ENCODE measurements around the gene GNPDA1. TPM values are rescaled to one million over a fixed set of nuclear protein-coding genes. Genes with fewer than 3 reads are reported as not detected.
"Not testable (repeated sequence)": the region's sequence is repeated elsewhere in the genome, so short reads cannot be mapped to it uniquely, and the experiment has no call there.

The GNPDA1 gene
- polyA plus RNA-seq, 1 of the 3 experiments (the other 2 are of a cell fraction), result 23.9 TPM

DNA sequence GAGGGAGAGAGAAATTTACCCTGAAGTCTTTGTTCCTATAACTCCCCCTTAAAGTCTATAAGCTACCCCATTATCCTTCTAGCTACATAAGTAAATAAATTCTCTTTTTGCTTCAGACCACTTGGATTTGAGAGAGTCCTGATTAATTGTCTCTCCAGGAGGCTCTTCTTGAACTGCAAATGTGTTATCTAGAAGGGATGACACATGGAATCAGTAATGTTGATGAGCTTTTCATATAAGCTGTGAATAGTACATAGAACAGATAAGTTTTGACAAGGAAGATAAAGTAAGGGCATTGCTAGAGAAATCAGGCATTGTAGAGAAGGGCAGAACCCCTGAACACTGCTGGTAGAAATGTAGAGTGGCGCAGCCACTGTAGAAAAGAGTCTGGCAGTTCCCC, 42.5 kb upstream of the GNPDA1 start:
- H2AFZ ChIP-seq (ENCODE audit: low read depth), result no peak overlapping the region
- no peaks in the 10 kb centered on the region for H3K27me3 ChIP-seq (ENCODE audit: insufficient read depth)
- H3K27ac ChIP-seq (ENCODE audit: low read depth in 2 of 2, low read length in 1 of 2), result no peak overlapping the region; a peak in 1 of 4 replicates
- no peaks in the 10 kb centered on the region for H3K79me2 ChIP-seq (ENCODE audit: insufficient read depth)
- no peak overlapping the region for H3K4me2 ChIP-seq
- no peaks in the 10 kb centered on the region for H3K9me3 ChIP-seq
- DNase-seq, result no peak
- H3K4me1 ChIP-seq (ENCODE audit: control insufficient read depth in 1 of 2, insufficient read depth in 2 of 2, low read depth in 1 of 2, low read length in 1 of 2), result peaks cover 25 to 34% of the 10 kb centered on the region in 2 experiments
- ChIA-PET POLR2A (no interaction called here), CTCF (interaction anchor here (1.2 kb wide), 1 partner anchor 14 kb away, joined by 4 read pairs; no protein-coding TSS in a partner anchor)
- no peaks in the 10 kb centered on the region for H3K9me2 ChIP-seq
- no peak overlapping the region for H3K4me3 ChIP-seq (ENCODE audit: low read depth in 2 of 2, low read length in 1 of 2)
- H3K36me3 ChIP-seq (replicated peaks in 1 of 2; ENCODE audit: control insufficient read depth in 1 of 2, insufficient read depth in 2 of 2, low read length in 1 of 2), result no peaks in the 10 kb centered on the region
- 100% methylated on average over 1 of the region's 1 CpG for WGBS (ENCODE audit: low lambda C conversion rate)
- TF ChIP-seq TCF12 (IDR thresholded peaks at IDR 0.05) (no peak), MEF2A (IDR thresholded peaks at IDR 0.05; ENCODE audit: borderline replicate concordance, low read depth) (no peak), IRF3 (IDR thresholded peaks at IDR 0.05; ENCODE audit: low read depth, low read length) (no peak), MXI1 (IDR thresholded peaks at IDR 0.05; ENCODE audit: low read depth, low read length) (no peak), SIN3A (IDR thresholded peaks at IDR 0.05; ENCODE audit: borderline replicate concordance, low read depth, low read length) (no peak), PBX3 (IDR thresholded peaks at IDR 0.05) (no peak)
- no peak overlapping the region for H3K9ac ChIP-seq
- H4K20me1 ChIP-seq (ENCODE audit: insufficient read depth), result no peaks in the 10 kb centered on the region
- peaks cover 23% of the 10 kb centered on the region for H3F3A ChIP-seq (replicated peaks; ENCODE audit: insufficient read depth)

DNA sequence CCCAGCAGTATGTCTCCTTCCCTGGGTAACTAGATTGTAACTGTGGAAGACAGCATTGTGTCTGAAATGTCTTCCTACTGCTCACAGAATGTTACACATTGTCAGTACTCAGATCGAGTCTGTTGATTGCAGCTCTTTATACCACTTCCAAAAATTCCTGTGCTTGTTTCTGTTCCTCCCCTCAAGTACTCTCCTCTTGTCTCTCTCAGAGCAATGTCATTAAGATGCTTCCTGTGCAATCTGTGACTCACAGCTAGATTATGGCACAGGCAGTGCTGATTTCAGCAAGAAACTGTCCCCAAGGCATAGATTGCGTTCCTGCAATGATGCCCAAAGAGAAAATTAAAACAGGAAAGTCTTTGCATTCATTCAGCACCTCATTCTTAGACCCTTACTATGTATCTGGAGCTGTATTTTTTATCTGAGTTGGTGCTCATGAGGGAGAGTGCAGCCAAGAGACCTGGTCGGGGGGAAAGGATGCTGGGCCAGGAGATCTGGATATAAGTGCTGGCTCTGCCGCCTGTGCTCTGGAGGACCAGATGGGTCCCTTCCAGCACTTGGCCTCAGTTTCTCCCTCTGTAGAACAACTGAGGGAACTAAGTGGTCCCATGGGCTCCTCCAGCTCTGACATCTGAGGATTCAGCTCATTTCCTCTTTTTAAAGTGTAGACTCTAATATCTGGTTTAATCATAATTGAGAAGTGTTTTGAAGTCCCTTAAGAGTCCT, 40.8 kb upstream of the GNPDA1 start:
- Histone ChIP-seq H3K27me3 (ENCODE audit: insufficient read depth) (no peaks in the 10 kb centered on the region), H2AFZ (ENCODE audit: low read depth) (peak overlapping the region; percentile 9), H3K27ac (ENCODE audit: low read depth in 2 of 2, low read length in 1 of 2) (peak overlapping the region; percentile 9 to 13; a peak in 1 of 4 replicates), H3K9me2 (no peaks in the 10 kb centered on the region), H3K36me3 (replicated peaks in 1 of 2; ENCODE audit: control insufficient read depth in 1 of 2, insufficient read depth in 2 of 2, low read length in 1 of 2) (no peaks in the 10 kb centered on the region), H3K79me2 (ENCODE audit: insufficient read depth) (no peaks in the 10 kb centered on the region), H3K4me1 (ENCODE audit: control insufficient read depth in 1 of 2, insufficient read depth in 2 of 2, low read depth in 1 of 2, low read length in 1 of 2) (peaks cover 20 to 34% of the 10 kb centered on the region in 2 experiments), H3F3A (replicated peaks; ENCODE audit: insufficient read depth) (peaks cover 18% of the 10 kb centered on the region), H3K4me3 (ENCODE audit: low read depth in 2 of 2, low read length in 1 of 2) (no peak overlapping the region), H4K20me1 (ENCODE audit: insufficient read depth) (no peaks in the 10 kb centered on the region), H3K9me3 (no peaks in the 10 kb centered on the region), H3K9ac (no peak overlapping the region), H3K4me2 (no peak overlapping the region)
- TF ChIP-seq FOSL2 (IDR thresholded peaks at IDR 0.05; ENCODE audit: borderline replicate concordance, low read depth) (peak; percentile 40; the same call in 1 of the 2 replicates), MXI1 (IDR thresholded peaks at IDR 0.05; ENCODE audit: low read depth, low read length) (no peak), JUND (IDR thresholded peaks at IDR 0.05) (peak; percentile 16; the same call in 1 of the 2 replicates)
- no peak for DNase-seq
- ChIA-PET CTCF (interaction anchor here (0.8 to 2.1 kb wide), 5 partner anchors 39 to 91 kb away, joined by 3 to 6 read pairs (median 3); no protein-coding TSS in a partner anchor), POLR2A (interaction anchor here (0.7 to 1.2 kb wide), 3 partner anchors 19 to 56 kb away, joined by 3 to 4 read pairs (median 3); partner anchors contain the start of gene GNPDA1)
- WGBS (ENCODE audit: low lambda C conversion rate), result 49% methylated on average over 4 of the region's 4 CpGs

- H3K27me3 ChIP-seq (ENCODE audit: insufficient read depth); H3K4me2 ChIP-seq; H3K4me3 ChIP-seq (ENCODE audit: low read depth in 2 of 2, low read length in 1 of 2); H4K20me1 ChIP-seq (ENCODE audit: insufficient read depth); H2AFZ ChIP-seq (ENCODE audit: low read depth); H3K36me3 ChIP-seq (replicated peaks in 1 of 2; ENCODE audit: control insufficient read depth in 1 of 2, insufficient read depth in 2 of 2, low read length in 1 of 2); POLR2A ChIA-PET; H3K9me3 ChIP-seq; CTCF ChIA-PET; H3K9me2 ChIP-seq; H3K27ac ChIP-seq (ENCODE audit: low read depth in 2 of 2, low read length in 1 of 2); H3K79me2 ChIP-seq (ENCODE audit: insufficient read depth); H3K9ac ChIP-seq; DNase-seq: not testable (repeated sequence)
- H3F3A ChIP-seq (replicated peaks; ENCODE audit: insufficient read depth), result peaks cover 10% of the 10 kb centered on the region
- peaks cover 12 to 22% of the 10 kb centered on the region in 2 experiments for H3K4me1 ChIP-seq (ENCODE audit: control insufficient read depth in 1 of 2, insufficient read depth in 2 of 2, low read depth in 1 of 2, low read length in 1 of 2)
- WGBS (ENCODE audit: low lambda C conversion rate), result 98% methylated on average over 4 of the region's 4 CpGs
These were observed 39.2 kb upstream of the GNPDA1 start for GRCh38 chr5:142052026-142052425.

Measured in SK-N-SH (cell line).